ENCODE data around the gene LRRC41.
A peak's percentile ranks its signal among the peaks of the same experiment; 100 is the strongest.
"Not testable (repeated sequence)": the region's sequence is repeated elsewhere in the genome, so short reads cannot be mapped to it uniquely, and the experiment has no call there.

Gene LRRC41

DNA sequence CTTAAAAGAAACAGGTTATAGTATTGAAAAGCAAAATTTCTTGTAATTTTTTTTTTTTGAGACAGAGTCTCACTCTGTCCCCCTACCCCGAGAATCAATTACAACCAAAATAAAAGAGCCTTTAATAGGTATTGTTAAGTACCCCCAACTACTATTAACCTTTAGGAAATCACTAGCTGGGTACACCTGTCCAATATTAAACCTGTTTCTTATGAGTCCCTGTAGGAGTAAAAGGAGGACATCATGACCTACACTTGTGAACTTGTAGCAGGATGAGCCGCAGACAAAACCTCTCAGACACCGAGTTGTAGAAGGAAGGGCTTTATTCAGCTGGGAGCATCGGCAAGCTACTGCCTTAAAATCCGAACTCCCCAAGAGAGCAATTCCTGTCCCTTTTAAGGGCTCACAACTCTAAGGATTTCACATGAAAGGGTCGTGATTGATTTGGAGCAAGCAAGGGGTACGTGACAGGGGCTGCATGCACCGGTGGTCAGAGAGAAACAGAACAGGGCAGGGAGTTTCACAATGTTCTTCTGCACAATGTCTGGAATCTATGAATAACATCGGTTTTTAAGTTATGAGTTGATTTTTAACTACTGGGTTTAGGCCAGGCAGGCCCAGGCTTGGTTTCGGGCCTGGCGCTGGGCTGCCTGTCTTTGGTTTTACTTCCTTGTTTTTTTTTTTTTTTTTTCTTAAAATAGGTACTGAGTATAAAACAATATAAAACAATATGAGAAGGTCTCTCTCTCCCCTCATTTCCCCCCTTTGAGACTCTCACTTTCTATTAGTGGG is 22.1 kb upstream of the LRRC41 start:
- not testable (repeated sequence) for DNase-seq (ENCODE audit: low read depth, low spot score)

DNA sequence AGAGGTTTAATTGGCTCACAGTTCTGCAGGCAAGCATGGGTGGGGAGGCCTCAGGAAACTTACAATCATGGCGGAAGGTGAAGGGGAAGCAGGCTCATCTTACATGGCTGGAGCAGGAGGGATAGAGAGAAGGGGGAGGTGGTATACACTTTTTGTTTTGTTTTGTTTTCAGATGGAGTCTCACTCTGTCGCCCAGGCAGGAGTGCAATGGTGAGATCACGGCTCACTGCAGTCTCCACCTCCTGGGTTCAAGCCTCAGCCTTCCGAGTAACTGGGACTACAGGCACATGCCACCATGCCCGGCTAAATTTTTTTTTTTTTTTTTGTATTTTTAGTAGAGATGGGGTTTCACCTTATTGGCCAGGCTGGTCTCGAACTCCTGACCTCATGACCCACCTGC is 18.8 kb upstream of the LRRC41 start:
- DNase-seq (ENCODE audit: low read depth, low spot score) = not testable (repeated sequence)

GRCh38 chr1:46319960-46320914 is 16.8 kb upstream of the LRRC41 start:
- not testable (repeated sequence) for DNase-seq (ENCODE audit: low read depth, low spot score)

- DNase-seq (ENCODE audit: low read depth, low spot score) = not testable (repeated sequence)
These were observed 15.9 kb upstream of the LRRC41 start for GRCh38 chr1:46319301-46319700.

GRCh38 chr1:46317323-46317722 is 13.9 kb upstream of the LRRC41 start:
- DNase-seq (ENCODE audit: low read depth, low spot score) = no peak

DNA sequence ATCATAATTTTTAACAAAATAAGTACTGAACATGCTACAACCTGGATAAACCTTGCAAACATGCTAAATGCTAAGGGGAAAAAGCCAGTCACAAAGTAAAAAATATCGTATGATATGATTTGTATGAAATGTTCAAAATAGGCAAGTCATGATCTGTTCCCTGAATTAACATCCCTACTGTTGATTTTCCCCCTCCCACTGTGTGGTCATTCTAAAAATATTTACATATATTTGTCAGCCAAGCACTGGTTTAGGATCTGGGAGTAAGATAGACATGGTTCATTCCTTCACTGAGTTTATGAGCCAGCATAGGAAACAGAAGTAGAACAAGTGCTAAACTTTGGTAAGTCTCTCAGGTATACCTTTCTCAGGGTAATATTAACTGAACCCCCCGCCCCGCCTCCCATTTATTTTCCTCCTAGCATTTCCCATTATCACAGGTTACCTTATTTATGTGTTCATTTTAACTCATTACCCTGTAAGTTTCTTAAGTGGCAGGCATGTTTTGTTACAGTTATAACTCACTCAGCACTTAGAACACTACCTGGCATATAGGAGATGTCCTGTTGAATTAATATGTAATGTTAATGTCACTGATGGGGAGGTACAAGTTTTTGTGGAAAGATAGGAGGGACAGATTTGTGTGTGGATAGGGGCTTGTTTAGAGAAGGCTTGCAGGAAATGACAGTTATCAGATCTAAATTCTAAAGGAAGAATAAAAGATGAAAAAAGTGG is 12.4 kb upstream of the LRRC41 start:
- peak; percentile 52 for DNase-seq (ENCODE audit: low read depth, low spot score)

- no peak for DNase-seq (ENCODE audit: low read depth, low spot score)
These were observed 6.9 kb upstream of the LRRC41 start for GRCh38 chr1:46310321-46310720.

GRCh38 chr1:46309401-46310159 is 6.2 kb upstream of the LRRC41 start:
- DNase-seq (ENCODE audit: low read depth, low spot score) = peak; percentile 73

- DNase-seq (ENCODE audit: low read depth, low spot score) = no peak
These were observed 2.7 kb upstream of the LRRC41 start for GRCh38 chr1:46306159-46306530.

- peak; percentile 26 for DNase-seq (ENCODE audit: low read depth, low spot score)
These were observed 483 bp upstream of the LRRC41 start for GRCh38 chr1:46303872-46304326.

DNA sequence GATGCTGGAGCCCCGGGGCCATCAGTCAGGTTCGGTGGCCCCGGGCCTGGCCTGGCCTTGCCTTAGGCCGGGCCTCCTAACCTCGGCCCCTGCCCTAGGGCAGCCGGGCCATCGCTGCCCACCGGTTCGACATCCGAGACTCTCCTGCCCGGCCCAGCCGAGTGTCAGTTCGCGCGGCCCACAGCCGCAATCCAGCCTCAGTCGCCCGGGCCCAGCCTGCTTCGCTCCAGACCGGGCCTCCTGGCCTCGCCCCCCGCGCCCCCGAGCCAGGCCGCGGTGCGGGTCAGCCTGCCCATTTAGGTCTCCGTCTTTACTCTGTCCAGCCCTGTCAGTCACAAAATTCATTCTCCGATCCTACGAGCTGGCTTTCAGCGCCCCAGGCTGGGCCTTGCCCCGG is 777 bp downstream of the LRRC41 start:
- peak; percentile 69 for DNase-seq (ENCODE audit: low read depth, low spot score)

- DNase-seq (ENCODE audit: low read depth, low spot score) = peak; percentile 80
These were observed 1.4 kb downstream of the LRRC41 start for GRCh38 chr1:46301808-46302640.

DNA sequence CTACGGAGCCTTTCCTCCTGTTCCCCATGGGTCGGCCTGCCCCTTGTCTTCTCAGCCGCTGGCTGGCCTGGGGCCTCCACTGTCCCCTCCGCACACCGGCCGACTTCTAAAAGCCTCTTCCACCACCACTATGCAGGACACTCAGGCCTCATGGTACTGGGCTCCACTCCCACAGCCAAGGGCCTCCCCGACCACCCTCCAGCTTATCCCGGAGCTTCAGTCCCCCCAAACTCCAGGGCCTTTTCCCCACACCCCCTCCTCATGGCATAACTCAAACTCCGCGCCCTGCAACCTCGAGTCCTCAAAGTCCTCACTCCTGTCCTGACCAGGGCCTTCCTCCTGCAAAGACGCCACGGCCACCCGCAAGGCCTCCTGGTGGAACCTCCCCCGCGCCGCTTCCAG is 2.0 kb downstream of the LRRC41 start:
- DNase-seq (ENCODE audit: low read depth, low spot score) = no peak

- peak; percentile 50 for DNase-seq (ENCODE audit: low read depth, low spot score)
These were observed 2.6 kb downstream of the LRRC41 start for GRCh38 chr1:46300673-46301405.

- DNase-seq (ENCODE audit: low read depth, low spot score) = no peak
These were observed 5.0 kb downstream of the LRRC41 start for GRCh38 chr1:46298387-46298786.

- no peak for DNase-seq (ENCODE audit: low read depth, low spot score)
These were observed 8.1 kb downstream of the LRRC41 start for GRCh38 chr1:46295306-46295705.

DNA sequence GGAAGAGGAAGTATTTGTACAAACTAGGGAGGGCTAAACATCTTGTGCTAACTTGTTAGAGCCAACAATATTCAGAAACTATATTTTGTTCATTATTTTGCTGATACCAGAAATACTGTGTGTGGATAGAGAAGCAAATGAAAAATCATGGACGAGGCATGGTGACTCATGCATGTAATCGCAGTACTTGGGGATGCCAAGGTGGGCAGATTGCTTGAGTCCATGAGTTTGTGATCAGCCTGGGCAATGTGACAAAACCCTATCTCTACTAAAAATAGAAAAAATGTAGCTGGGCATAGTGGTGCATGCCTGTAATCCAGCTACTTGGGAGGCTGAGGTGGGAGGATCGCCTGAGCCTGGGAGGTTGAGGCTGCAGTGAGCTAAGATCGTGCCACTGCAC is 13.4 kb downstream of the LRRC41 start:
- DNase-seq (ENCODE audit: low read depth, low spot score) = no peak

DNA sequence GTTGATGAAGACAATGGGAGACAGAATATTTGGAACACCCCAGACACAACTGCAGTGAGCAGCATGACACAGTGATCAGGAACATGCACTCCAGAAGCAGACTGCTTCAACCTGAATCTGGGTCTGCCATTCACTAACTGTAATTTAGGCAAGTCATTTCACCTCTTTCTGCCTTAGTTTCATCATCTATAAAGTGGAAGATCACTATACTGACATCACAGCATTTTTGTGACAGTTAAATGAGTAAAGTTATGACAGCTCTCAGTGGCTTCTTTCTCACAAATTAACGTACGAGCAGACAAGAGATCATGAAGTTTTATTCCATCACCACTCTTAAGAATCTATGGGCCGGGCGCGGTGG is 14.3 kb downstream of the LRRC41 start:
- no peak for DNase-seq (ENCODE audit: low read depth, low spot score)

DNA sequence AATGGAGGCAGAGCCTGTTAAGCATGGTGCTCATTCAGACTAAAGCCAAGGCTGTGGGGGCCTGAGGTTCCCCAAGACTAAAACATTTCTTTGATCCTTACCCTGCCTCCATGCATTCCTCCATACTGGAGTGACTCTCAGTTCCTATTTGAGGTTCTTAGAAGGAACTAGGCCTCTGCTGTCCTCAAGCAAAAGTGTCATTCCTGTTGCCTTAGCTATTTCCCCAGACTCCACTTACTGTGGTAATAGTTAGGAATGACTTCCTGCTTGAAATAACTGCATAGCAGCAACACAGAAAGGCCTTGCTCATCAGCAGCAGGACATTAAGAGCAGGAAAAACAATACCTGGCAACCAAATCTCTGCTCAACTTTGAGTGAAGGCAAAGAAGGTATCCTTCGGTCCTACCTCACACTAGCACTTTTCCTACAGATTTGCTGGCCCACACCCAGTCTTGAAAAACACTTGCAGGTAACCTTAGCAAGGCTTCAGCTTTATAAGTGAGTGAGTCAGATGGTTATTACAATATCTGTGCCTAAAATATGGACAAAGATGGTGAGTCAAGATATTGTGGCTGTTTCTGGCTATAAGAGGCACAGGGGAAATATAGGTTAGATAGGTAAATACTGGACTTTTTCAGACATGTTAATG is 14.8 kb downstream of the LRRC41 start:
- peak; percentile 46 for DNase-seq (ENCODE audit: low read depth, low spot score)

Measured in astrocyte of the hippocampus (primary cell).